ENCODE measurements around the gene ZNF518A.
"Not testable (repeated sequence)": the region's sequence is repeated elsewhere in the genome, so short reads cannot be mapped to it uniquely, and the experiment has no call there.

Gene ZNF518A

GRCh38 chr10:96136810-96137209 is 6.7 kb downstream of the ZNF518A start:
- DNase-seq (ENCODE audit: low spot score), result no peak
- FAIRE-seq, result no peak

DNA sequence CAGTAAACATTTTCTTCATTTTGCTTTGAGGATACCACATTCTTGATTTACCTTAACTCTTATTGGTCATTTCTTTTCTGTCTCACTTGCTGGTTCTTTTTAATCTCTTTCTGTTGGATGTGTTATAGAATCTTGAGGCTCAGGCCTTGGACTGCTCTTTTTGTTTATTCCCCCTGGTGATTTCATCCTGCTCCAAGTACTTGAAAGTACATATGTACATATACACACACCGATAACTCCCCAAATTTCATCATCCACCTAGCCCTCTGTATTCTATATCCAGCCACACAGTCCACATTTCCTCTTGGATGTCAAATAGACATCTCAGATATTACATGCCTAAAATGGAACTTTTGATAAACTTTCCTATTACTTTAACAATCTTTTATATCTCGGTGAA is 7.5 kb downstream of the ZNF518A start:
- FAIRE-seq, result no peak

GRCh38 chr10:96138102-96138501 is 8.0 kb downstream of the ZNF518A start:
- no peak for FAIRE-seq
- no peak for DNase-seq (ENCODE audit: low spot score)

More for the DNA sequence above, 7.5 kb downstream of the ZNF518A start:
- no peak for DNase-seq (ENCODE audit: low spot score)

- FAIRE-seq (no peak), DNase-seq (ENCODE audit: low spot score) (no peak)
Measured at GRCh38 chr10:96152437-96152836, 22.3 kb downstream of the ZNF518A start.

- FAIRE-seq (no peak), DNase-seq (ENCODE audit: low spot score) (no peak)
Measured at GRCh38 chr10:96153070-96153469, 23.0 kb downstream of the ZNF518A start.

GRCh38 chr10:96165726-96166125 is 35.6 kb downstream of the ZNF518A start:
- DNase-seq (ENCODE audit: low spot score), result no peak

DNA sequence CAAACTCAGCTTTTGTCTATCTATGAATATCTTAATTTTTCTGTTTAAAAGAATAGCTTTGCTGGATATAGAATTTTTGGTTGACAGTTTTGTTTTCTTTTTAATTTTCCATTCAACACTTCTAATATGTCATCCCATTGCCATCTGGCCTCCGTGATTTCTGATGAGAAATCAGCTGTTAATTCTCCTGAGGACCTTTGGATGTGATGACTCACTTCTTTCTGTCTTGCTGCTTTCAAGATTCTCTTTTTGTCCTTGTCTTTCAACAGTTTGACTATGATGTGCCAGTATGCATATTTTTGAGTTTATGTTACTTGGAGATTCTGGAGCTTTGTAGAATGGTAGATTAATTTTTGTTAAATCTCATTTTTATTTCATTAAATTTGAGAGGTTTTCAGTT is 38.4 kb downstream of the ZNF518A start:
- DNase-seq (ENCODE audit: low spot score) (no peak), FAIRE-seq (no peak)

More at GRCh38 chr10:96165726-96166125, 35.6 kb downstream of the ZNF518A start:
- no peak for FAIRE-seq

- FAIRE-seq (no peak), DNase-seq (ENCODE audit: low spot score) (no peak)
Measured at GRCh38 chr10:96170230-96170629, 40.1 kb downstream of the ZNF518A start.

DNA sequence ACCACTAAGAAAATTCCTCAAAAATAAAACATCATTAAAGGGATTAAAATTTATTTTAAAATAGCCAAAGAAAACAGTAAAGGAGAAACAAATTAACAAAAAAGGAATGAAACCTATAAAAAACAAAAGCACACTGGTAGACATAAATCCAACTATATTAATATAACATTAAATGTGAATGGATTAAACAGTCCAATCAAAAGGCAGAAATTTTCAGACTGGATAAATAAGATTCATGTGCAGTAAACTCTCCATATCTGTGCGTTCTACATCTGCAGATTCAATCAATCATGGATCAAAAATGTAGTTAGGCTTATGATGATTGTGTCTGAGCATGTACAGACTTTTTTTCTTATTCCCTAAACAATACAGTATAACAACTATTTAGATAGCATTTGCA is 42.6 kb downstream of the ZNF518A start:
- DNase-seq (ENCODE audit: low spot score) (no peak), FAIRE-seq (no peak)

DNA sequence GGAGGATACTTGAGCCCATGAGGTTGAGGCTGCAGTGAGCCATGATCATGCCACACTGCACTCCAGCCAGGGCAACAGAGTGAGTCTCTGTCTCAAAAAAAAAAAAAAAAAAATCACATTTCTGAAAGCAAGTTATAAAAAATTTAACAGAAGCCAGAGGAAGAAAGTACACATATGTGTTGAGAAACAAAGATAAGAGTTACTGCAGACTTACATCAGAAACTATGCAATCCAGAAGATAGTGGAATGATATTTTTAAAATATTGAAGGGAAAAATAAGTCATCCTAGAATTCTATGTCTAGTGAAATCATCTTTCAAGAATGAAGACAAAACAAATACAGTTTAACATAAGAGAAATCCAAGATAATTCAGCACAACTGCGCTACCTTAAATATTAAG is 46.9 kb downstream of the ZNF518A start:
- DNase-seq (ENCODE audit: low spot score) (no peak), FAIRE-seq (no peak)

GRCh38 chr10:96188421-96188820 is 58.3 kb downstream of the ZNF518A start:
- DNase-seq (ENCODE audit: low spot score) (no peak), FAIRE-seq (no peak)

- no peak for DNase-seq (ENCODE audit: low spot score)
- no peak for FAIRE-seq
Measured at GRCh38 chr10:96188916-96189315, 58.8 kb downstream of the ZNF518A start.

- DNase-seq (ENCODE audit: low spot score); FAIRE-seq: not testable (repeated sequence)
Measured at GRCh38 chr10:96189505-96189904, 59.4 kb downstream of the ZNF518A start.

DNA sequence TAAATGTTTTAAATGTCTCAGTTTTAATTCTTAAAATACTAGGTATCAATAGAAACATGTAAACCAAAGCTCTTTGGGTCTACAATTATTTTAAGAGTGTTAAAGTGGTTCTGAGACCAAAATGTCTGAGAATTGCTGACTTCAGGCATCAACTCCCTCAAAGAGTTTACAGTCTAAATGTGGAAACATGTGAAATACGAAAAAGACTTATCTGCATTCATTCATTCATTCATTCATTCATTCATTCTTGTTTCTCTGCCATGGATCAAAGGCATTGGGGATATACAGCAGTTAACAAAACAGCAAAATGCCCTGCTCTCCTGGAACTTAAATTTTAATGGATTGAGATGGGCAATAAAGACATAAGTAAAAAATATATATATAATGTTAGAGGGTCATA is 71.4 kb downstream of the ZNF518A start:
- FAIRE-seq, result no peak

DNA sequence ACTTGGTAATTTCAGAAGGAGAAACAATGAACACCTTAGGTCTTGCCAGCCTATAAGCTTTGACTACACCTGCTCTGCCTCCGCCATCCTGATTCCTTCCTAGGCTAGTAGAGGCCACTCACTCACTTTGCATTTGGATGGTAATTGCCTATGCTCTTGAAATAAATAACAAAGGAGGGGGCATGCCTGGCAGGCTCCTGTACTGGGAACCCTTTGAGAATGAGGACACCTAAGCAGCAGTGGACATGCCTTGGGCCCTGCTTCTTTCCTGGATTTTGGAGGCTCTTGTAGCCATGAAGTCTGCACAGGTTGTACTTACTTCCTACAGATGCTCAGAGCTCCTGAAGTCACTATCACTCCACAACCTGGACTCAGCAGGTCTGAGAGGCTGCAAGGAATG is 75.5 kb downstream of the ZNF518A start:
- FAIRE-seq (no peak), DNase-seq (ENCODE audit: low spot score) (no peak)

More for the DNA sequence above, 71.4 kb downstream of the ZNF518A start:
- no peak for DNase-seq (ENCODE audit: low spot score)

GRCh38 chr10:96208271-96208670 is 78.2 kb downstream of the ZNF518A start:
- DNase-seq (ENCODE audit: low spot score), result no peak
- FAIRE-seq, result no peak

- DNase-seq (ENCODE audit: low spot score) (no peak), FAIRE-seq (no peak)
Measured at GRCh38 chr10:96208946-96209345, 78.8 kb downstream of the ZNF518A start.

DNA sequence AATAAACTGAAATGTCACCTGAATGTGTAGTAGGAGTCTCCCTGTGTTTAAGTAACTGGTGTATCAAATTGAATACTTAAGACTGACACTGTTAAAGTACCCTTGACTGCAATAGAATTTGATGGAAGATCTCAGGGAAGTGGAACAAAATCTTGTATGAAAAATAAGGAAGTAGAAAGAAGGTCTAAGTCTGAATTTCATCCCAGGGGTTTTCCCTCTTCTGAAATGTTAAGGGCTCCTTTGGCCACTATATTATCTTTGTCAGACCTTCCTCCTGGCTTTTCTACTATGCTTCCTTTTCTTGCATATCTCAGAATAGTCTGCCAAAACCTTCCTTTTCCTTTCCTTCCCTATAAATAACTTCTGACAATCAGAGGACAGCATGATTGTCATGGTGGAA is 81.7 kb downstream of the ZNF518A start:
- DNase-seq (ENCODE audit: low spot score) (no peak), FAIRE-seq (no peak)

DNA sequence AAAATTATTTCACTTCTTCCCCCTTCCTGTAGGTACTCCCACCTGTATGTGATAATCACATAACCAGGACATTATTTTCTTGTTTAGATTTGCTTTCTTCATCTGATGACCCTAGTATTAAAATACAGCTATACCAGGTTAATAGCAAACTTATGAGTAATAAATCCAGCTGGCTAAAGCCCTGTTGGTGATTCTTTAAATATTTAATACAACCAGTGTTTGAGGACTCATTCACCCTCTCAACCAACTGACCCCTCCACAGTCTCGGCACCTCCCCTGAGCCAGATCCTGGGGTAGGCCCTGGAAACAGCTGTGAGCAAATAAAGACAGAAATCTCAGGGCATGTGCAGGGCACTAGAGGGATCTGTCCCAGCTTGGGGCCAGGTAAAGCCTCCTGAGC is 82.8 kb downstream of the ZNF518A start:
- FAIRE-seq, result no peak

More for the DNA sequence above, 82.8 kb downstream of the ZNF518A start:
- no peak for DNase-seq (ENCODE audit: low spot score)

All from RCC 7860 (cell line).